Keratinocyte (primary cell): ENCODE data around the gene KRCC1.

Experiments used
- EZH2 ChIP-seq: IDR thresholded peaks from one replicate; pipeline ENCODE4 v1.6.1; 2012; ENCODE audit warnings: inconsistent platforms, mild to moderate bottlenecking, low read length, moderate library complexity
- TF ChIP-seq, protein P1 (sequence below), 3 experiments: IDR thresholded peaks in 1 of 3; conservative IDR thresholded peaks in 1 of 3; optimal IDR thresholded peaks in 1 of 3; 2 replicates in 2 of 3; 3 replicates in 1 of 3; pipeline versions ENCODE3 to v1.5.1; 2011; ENCODE audit warnings: low read length in 3 of 3, mild to moderate bottlenecking in 3 of 3, moderate library complexity in 2 of 3, control low read depth in 1 of 3, inconsistent platforms in 1 of 3; ENCODE audit not compliant: insufficient read depth in 2 of 3; ENCODE audit errors: extremely low read depth in 1 of 3

DNA sequence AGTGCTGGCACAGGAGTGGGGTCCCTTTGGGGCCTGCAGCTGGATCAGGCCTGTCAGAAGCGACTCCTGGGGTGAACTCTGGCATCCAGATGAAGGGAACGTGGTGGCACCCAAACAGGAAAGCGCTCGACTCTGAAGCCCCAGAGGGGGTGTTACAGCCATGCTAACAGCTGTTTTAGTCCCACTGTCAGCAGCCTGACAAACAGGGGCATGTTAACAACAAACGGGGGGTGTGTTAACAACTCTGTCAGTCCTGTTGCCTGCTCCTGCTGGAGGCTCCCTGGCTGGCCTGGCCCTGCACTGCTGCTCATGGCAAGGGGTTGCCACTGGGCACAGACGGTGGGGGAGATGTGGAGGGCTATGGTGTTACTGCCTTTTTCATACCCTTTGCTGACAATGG, 36.7 kb downstream of the KRCC1 start:
- TF ChIP-seq, protein P1, sequence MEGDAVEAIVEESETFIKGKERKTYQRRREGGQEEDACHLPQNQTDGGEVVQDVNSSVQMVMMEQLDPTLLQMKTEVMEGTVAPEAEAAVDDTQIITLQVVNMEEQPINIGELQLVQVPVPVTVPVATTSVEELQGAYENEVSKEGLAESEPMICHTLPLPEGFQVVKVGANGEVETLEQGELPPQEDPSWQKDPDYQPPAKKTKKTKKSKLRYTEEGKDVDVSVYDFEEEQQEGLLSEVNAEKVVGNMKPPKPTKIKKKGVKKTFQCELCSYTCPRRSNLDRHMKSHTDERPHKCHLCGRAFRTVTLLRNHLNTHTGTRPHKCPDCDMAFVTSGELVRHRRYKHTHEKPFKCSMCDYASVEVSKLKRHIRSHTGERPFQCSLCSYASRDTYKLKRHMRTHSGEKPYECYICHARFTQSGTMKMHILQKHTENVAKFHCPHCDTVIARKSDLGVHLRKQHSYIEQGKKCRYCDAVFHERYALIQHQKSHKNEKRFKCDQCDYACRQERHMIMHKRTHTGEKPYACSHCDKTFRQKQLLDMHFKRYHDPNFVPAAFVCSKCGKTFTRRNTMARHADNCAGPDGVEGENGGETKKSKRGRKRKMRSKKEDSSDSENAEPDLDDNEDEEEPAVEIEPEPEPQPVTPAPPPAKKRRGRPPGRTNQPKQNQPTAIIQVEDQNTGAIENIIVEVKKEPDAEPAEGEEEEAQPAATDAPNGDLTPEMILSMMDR (optimal IDR thresholded peaks at IDR 0.05 in 1 of 3, IDR thresholded peaks at IDR 0.05 in 1 of 3, conservative IDR thresholded peaks at IDR 0.05 in 1 of 3; ENCODE audit: extremely low read depth in 1 of 3, insufficient read depth in 2 of 3, low read length in 3 of 3) = no peak
- TF ChIP-seq EZH2 = no peak
